Measurements from ENCODE around the gene PEX11G. TPM values are rescaled to one million over a fixed set of nuclear protein-coding genes. Genes with fewer than 3 reads are reported as not detected.

PEX11G gene
- total and polyA plus RNA-seq, 2 experiments from 2014 or later, result 2.2 TPM

- TF ChIP-seq ETS1 (IDR thresholded peaks at IDR 0.05), result no peak
- TF ChIP-seq ZNF331 (CRISPR knock-in tag; IDR thresholded peaks at IDR 0.05; ENCODE audit: low read depth), result no peak
- no peak for TF ChIP-seq JUNB (IDR thresholded peaks at IDR 0.05; ENCODE audit: unreplicated experiment)
- TF ChIP-seq REST (IDR thresholded peaks at IDR 0.05; ENCODE audit: unreplicated experiment), result no peak
- TF ChIP-seq CREB1 (CRISPR knock-in tag; IDR thresholded peaks at IDR 0.05; ENCODE audit: low read depth), result no peak
Measured at GRCh38 chr19:7494416-7495098, 5.7 kb upstream of the PEX11G start (continued).

GRCh38 chr19:7492558-7492957 is 3.7 kb upstream of the PEX11G start:
- Mint-ChIP-seq H3K4me3 (no peak overlapping the region), H3K36me3 (ENCODE audit: low read depth) (no peaks in the 10 kb centered on the region), H3K27me3 (ENCODE audit: insufficient read depth, low read depth, poor library complexity) (peaks cover 7% of the 10 kb centered on the region), H3K4me1 (peaks cover 9% of the 10 kb centered on the region), H3K27ac (no peak overlapping the region), H3K9me3 (no peaks in the 10 kb centered on the region)
- ATAC-seq (no peak), DNase-seq (ENCODE audit: low spot score) (no peak)
- no peaks in the 10 kb centered on the region for H3K79me2 ChIP-seq (replicated peaks; ENCODE audit: insufficient read depth)
- H3K9me2 ChIP-seq (ENCODE audit: insufficient read depth), result no peaks in the 10 kb centered on the region
- no peaks in the 10 kb centered on the region for H4K20me1 ChIP-seq (replicated peaks; ENCODE audit: insufficient read depth)
- no peak overlapping the region for H2AFZ ChIP-seq
- H3F3A ChIP-seq (replicated peaks; ENCODE audit: low read depth), result peaks cover 5% of the 10 kb centered on the region
- H3K4me3 ChIP-seq, result no peak overlapping the region
- no peaks in the 10 kb centered on the region for H3K27me3 ChIP-seq (ENCODE audit: insufficient read depth)
- H3K4me2 ChIP-seq, result no peak overlapping the region
- TF ChIP-seq EZH2phosphoT487 (IDR thresholded peaks at IDR 0.05; ENCODE audit: unreplicated experiment), result no peak
- no peaks in the 10 kb centered on the region for H3K36me3 ChIP-seq (ENCODE audit: insufficient read depth)
- H3K27ac ChIP-seq (ENCODE audit: low read depth), result no peak overlapping the region
- peaks cover 7% of the 10 kb centered on the region for H3K4me1 ChIP-seq (ENCODE audit: insufficient read depth)

- Histone ChIP-seq H3K79me2 (replicated peaks; ENCODE audit: insufficient read depth) (no peaks in the 10 kb centered on the region), H3K36me3 (ENCODE audit: insufficient read depth) (no peaks in the 10 kb centered on the region), H3K4me1 (ENCODE audit: insufficient read depth) (peaks cover 7% of the 10 kb centered on the region), H3K4me2 (no peak overlapping the region), H3K27ac (ENCODE audit: low read depth) (no peak overlapping the region), H3F3A (replicated peaks; ENCODE audit: low read depth) (peaks cover 5% of the 10 kb centered on the region), H4K20me1 (replicated peaks; ENCODE audit: insufficient read depth) (no peaks in the 10 kb centered on the region), H3K27me3 (ENCODE audit: insufficient read depth) (no peaks in the 10 kb centered on the region), H2AFZ (no peak overlapping the region), H3K9me2 (ENCODE audit: insufficient read depth) (no peaks in the 10 kb centered on the region), H3K4me3 (no peak overlapping the region)
- no peak overlapping the region for H3K4me3 Mint-ChIP-seq
- DNase-seq (ENCODE audit: low spot score), result no peak
- no peaks in the 10 kb centered on the region for H3K36me3 Mint-ChIP-seq (ENCODE audit: low read depth)
- H3K9me3 Mint-ChIP-seq, result no peaks in the 10 kb centered on the region
- ATAC-seq, result no peak
- H3K4me1 Mint-ChIP-seq, result peaks cover 9% of the 10 kb centered on the region
- no peak overlapping the region for H3K27ac Mint-ChIP-seq
- H3K27me3 Mint-ChIP-seq (ENCODE audit: insufficient read depth, low read depth, poor library complexity), result peaks cover 7% of the 10 kb centered on the region
- TF ChIP-seq EZH2 (IDR thresholded peaks at IDR 0.05; ENCODE audit: low read depth, unreplicated experiment) (no peak), ZNF331 (CRISPR knock-in tag; IDR thresholded peaks at IDR 0.05; ENCODE audit: low read depth) (no peak), EZH2phosphoT487 (IDR thresholded peaks at IDR 0.05; ENCODE audit: unreplicated experiment) (no peak), NANOG (IDR thresholded peaks at IDR 0.05; ENCODE audit: borderline replicate concordance) (no peak), CREB1 (CRISPR knock-in tag; IDR thresholded peaks at IDR 0.05; ENCODE audit: low read depth) (no peak), ZNF114 (CRISPR knock-in tag; IDR thresholded peaks at IDR 0.05) (no peak), JUNB (IDR thresholded peaks at IDR 0.05; ENCODE audit: unreplicated experiment) (no peak), STAT1 (IDR thresholded peaks at IDR 0.05; ENCODE audit: unreplicated experiment) (no peak), POLR2AphosphoS5 (IDR thresholded peaks at IDR 0.05; ENCODE audit: low read depth) (no peak), ETS1 (IDR thresholded peaks at IDR 0.05) (no peak), CTCF (conservative IDR thresholded peaks at IDR 0.05; ENCODE audit: low read depth in 2 of 2) (no peak)
Measured at GRCh38 chr19:7492142-7492541, 3.3 kb upstream of the PEX11G start.

Measured in GM23338 (cell line).